GM23338 (cell line): Measurements from ENCODE around the gene ADAM15. TPM values are rescaled to one million over a fixed set of nuclear protein-coding genes. Genes with fewer than 3 reads are reported as not detected.

Experiments
- ATAC-seq: fragments of 200-7000 bp; cut with Tn5 transposase; 3 replicates; pipeline ENCODE4 v1.9.1; 2020
- DNase-seq: peaks from one replicate; pipeline ENCODE4 v3.0.0-alpha.2; 2015; ENCODE audit warnings: low spot score
- H2AFZ ChIP-seq: fragments of 200-600 bp; sonication (generic); 2 replicates; pipeline ENCODE4 v1.8.0; 2016; ENCODE audit warnings: antibody characterized with exemption, mild to moderate bottlenecking, moderate library complexity
- H3F3A ChIP-seq: fragments of 200-600 bp; sonication (generic); replicated peaks from 2 replicates; pipeline ENCODE4 v1.8.0; 2017; ENCODE audit warnings: antibody characterized with exemption, mixed run types, low read depth
- H3K27ac ChIP-seq: fragments of 200-600 bp; sonication (generic); 2 replicates; pipeline ENCODE4 v1.6.1; 2016; ENCODE audit warnings: low read depth
- H3K27me3 ChIP-seq: fragments of 200-600 bp; sonication (generic); 2 replicates; pipeline ENCODE4 v1.8.0; 2016; ENCODE audit warnings: mild to moderate bottlenecking, mixed run types, moderate library complexity; ENCODE audit not compliant: insufficient read depth
- H3K36me3 ChIP-seq: fragments of 200-600 bp; sonication (generic); 2 replicates; pipeline ENCODE4 v1.8.0; 2016; ENCODE audit warnings: mild to moderate bottlenecking; ENCODE audit not compliant: insufficient read depth
- H3K4me1 ChIP-seq: fragments of 200-600 bp; sonication (generic); 2 replicates; pipeline ENCODE4 v1.8.0; 2016; ENCODE audit warnings: mild to moderate bottlenecking, moderate library complexity; ENCODE audit not compliant: insufficient read depth
- H3K4me2 ChIP-seq: fragments of 200-600 bp; sonication (generic); 2 replicates; pipeline ENCODE4 v1.7.1; 2017; ENCODE audit warnings: mixed run types
- H3K4me3 ChIP-seq: fragments of 200-600 bp; sonication (generic); 2 replicates; pipeline ENCODE4 v1.6.1; 2016; ENCODE audit warnings: mixed run types
- H3K79me2 ChIP-seq: fragments of 200-600 bp; sonication (generic); replicated peaks from 2 replicates; pipeline ENCODE4 v1.8.0; 2017; ENCODE audit warnings: mild to moderate bottlenecking; ENCODE audit not compliant: insufficient read depth
- H3K9me2 ChIP-seq: fragments of 200-600 bp; sonication (generic); 2 replicates; pipeline ENCODE4 v1.8.0; 2017; ENCODE audit not compliant: insufficient read depth
- H4K20me1 ChIP-seq: fragments of 200-600 bp; sonication (generic); replicated peaks from 2 replicates; pipeline ENCODE4 v1.8.0; 2017; ENCODE audit warnings: mild to moderate bottlenecking; ENCODE audit not compliant: insufficient read depth
- H3K27ac Mint-ChIP-seq: 2 replicates; pipeline ENCODE4 v1.8.0; 2020; ENCODE audit warnings: inconsistent platforms, mild to moderate bottlenecking, moderate library complexity, mixed read lengths
- H3K27me3 Mint-ChIP-seq: 3 replicates; pipeline ENCODE4 v1.8.0; 2022; ENCODE audit warnings: low read depth, mild to moderate bottlenecking, moderate library complexity, mixed read lengths, inconsistent platforms; ENCODE audit not compliant: insufficient read depth, poor library complexity
- H3K36me3 Mint-ChIP-seq: 3 replicates; pipeline ENCODE4 v1.8.0; 2021; ENCODE audit warnings: low read depth, mild to moderate bottlenecking, inconsistent platforms, moderate library complexity, mixed read lengths
- H3K4me1 Mint-ChIP-seq: 3 replicates; pipeline ENCODE4 v1.8.0; 2020; ENCODE audit warnings: mild to moderate bottlenecking, inconsistent platforms, mixed read lengths
- H3K4me3 Mint-ChIP-seq: 3 replicates; pipeline ENCODE4 v1.8.0; 2021; ENCODE audit warnings: moderate library complexity, mild to moderate bottlenecking, inconsistent platforms, mixed read lengths
- H3K9me3 Mint-ChIP-seq: 3 replicates; pipeline ENCODE4 v1.8.0; 2020; ENCODE audit warnings: moderate library complexity, mild to moderate bottlenecking, inconsistent platforms, mixed read lengths
- CREB1 ChIP-seq: fragments of 250-450 bp; sonication (Bioruptor Pico); IDR thresholded peaks from 2 replicates; pipeline ENCODE4 v1.5.0; 2020; ENCODE audit warnings: low read depth, mild to moderate bottlenecking, moderate library complexity
- ETS1 ChIP-seq: IDR thresholded peaks from 2 replicates; pipeline ENCODE4 v1.6.1; 2016; ENCODE audit warnings: antibody characterized with exemption
- EZH2 ChIP-seq: fragments of 200-600 bp; sonication (generic); IDR thresholded peaks from one replicate; pipeline ENCODE4 v1.8.0; 2017; ENCODE audit warnings: antibody characterized with exemption, mild to moderate bottlenecking, low read depth; ENCODE audit not compliant: unreplicated experiment
- JUNB ChIP-seq: IDR thresholded peaks from one replicate; pipeline ENCODE4 v1.6.1; 2016; ENCODE audit warnings: antibody characterized with exemption; ENCODE audit not compliant: unreplicated experiment
- NANOG ChIP-seq: IDR thresholded peaks from 2 replicates; pipeline ENCODE4 v1.6.1; 2016; ENCODE audit warnings: antibody characterized with exemption, borderline replicate concordance
- POLR2AphosphoS5 ChIP-seq: IDR thresholded peaks from 2 replicates; pipeline ENCODE4 v1.6.1; 2016; ENCODE audit warnings: antibody characterized with exemption, low read depth
- REST ChIP-seq: IDR thresholded peaks from one replicate; pipeline ENCODE4 v1.6.1; 2018; ENCODE audit warnings: antibody characterized with exemption; ENCODE audit not compliant: unreplicated experiment
- STAT1 ChIP-seq: IDR thresholded peaks from one replicate; pipeline ENCODE4 v1.6.1; 2016; ENCODE audit warnings: antibody characterized with exemption; ENCODE audit not compliant: unreplicated experiment
- ZNF114 ChIP-seq: fragments of 250-450 bp; sonication (Bioruptor Pico); IDR thresholded peaks from 2 replicates; pipeline ENCODE4 v1.5.0; 2020; ENCODE audit warnings: mild to moderate bottlenecking, moderate library complexity
- ZNF331 ChIP-seq: fragments of 250-450 bp; sonication (Bioruptor Pico); IDR thresholded peaks from 2 replicates; pipeline ENCODE4 v1.5.0; 2020; ENCODE audit warnings: low read depth, mild to moderate bottlenecking, moderate library complexity
- polyA plus RNA-seq: library from polyadenylated mRNA; unstranded; fragments of >200 nt; fragmentation: Nextera tagmentation; extraction: Ambion mirVana; gene quantifications from 2 replicates; pipeline ENCODE4 v1.2.1, GENCODE V29; 2016
- total RNA-seq: library from RNA; depleted of rRNA; stranded (reverse); fragments of >200 nt; shearing (Covaris generic); gene quantifications from 2 replicates; pipeline ENCODE4 v1.2.3, GENCODE V29; 2014
- TF ChIP-seq, protein P1 (sequence below), 2 experiments: fragments of 200-600 bp in 1 of 2; sonication (generic) in 1 of 2; conservative IDR thresholded peaks; 2 replicates each; pipeline versions ENCODE4 v1.5.1 to v1.6.1; 2016 to 2017; ENCODE audit warnings: antibody characterized with exemption in 2 of 2, low read depth in 2 of 2, mild to moderate bottlenecking in 2 of 2, moderate library complexity in 1 of 2

Gene ADAM15
- total and polyA plus RNA-seq, 2 experiments from 2014 or later = 24.2 to 31.1 TPM

GRCh38 chr1:155011004-155011416 lies 40.1 kb upstream of the ADAM15 start:
- Mint-ChIP-seq H3K27ac (no peak overlapping the region), H3K9me3 (no peaks in the 10 kb centered on the region), H3K36me3 (peaks cover 27% of the 10 kb centered on the region), H3K4me3 (no peak overlapping the region), H3K4me1 (peaks cover 61% of the 10 kb centered on the region), H3K27me3 (peaks cover 19% of the 10 kb centered on the region)
- no peak overlapping the region for H3K27ac ChIP-seq
- no peak for ATAC-seq
- H3K27me3 ChIP-seq = no peaks in the 10 kb centered on the region
- 0 out of 2 replicates have a peak, but pooled peaks cover 3% of the 10 kb centered on the region for H3F3A ChIP-seq
- H3K4me3 ChIP-seq = no peak overlapping the region
- peaks cover 7% of the 10 kb centered on the region for H4K20me1 ChIP-seq
- no peak overlapping the region for H3K4me2 ChIP-seq
- no peak for TF ChIP-seq CREB1 (CRISPR knock-in tag)
- no peak for TF ChIP-seq NANOG
- no peak for TF ChIP-seq STAT1
- no peak for TF ChIP-seq ETS1
- no peak for TF ChIP-seq ZNF331 (CRISPR knock-in tag)
- TF ChIP-seq, protein P1, sequence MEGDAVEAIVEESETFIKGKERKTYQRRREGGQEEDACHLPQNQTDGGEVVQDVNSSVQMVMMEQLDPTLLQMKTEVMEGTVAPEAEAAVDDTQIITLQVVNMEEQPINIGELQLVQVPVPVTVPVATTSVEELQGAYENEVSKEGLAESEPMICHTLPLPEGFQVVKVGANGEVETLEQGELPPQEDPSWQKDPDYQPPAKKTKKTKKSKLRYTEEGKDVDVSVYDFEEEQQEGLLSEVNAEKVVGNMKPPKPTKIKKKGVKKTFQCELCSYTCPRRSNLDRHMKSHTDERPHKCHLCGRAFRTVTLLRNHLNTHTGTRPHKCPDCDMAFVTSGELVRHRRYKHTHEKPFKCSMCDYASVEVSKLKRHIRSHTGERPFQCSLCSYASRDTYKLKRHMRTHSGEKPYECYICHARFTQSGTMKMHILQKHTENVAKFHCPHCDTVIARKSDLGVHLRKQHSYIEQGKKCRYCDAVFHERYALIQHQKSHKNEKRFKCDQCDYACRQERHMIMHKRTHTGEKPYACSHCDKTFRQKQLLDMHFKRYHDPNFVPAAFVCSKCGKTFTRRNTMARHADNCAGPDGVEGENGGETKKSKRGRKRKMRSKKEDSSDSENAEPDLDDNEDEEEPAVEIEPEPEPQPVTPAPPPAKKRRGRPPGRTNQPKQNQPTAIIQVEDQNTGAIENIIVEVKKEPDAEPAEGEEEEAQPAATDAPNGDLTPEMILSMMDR (conservative IDR thresholded peaks at IDR 0.05; ENCODE audit: low read depth in 2 of 2) = no peak
- no peak for TF ChIP-seq ZNF114
- no peak for TF ChIP-seq JUNB
- H3K9me2 ChIP-seq = no peaks in the 10 kb centered on the region
- no peaks in the 10 kb centered on the region for H3K36me3 ChIP-seq
- DNase-seq = no peak
- H3K79me2 ChIP-seq = peaks cover 30% of the 10 kb centered on the region
- H2AFZ ChIP-seq = no peak overlapping the region
- H3K4me1 ChIP-seq = peaks cover 40% of the 10 kb centered on the region

GRCh38 chr1:155011437-155012025 lies 39.6 kb upstream of the ADAM15 start:
- ATAC-seq = no peak
- Histone ChIP-seq H3K27ac (no peak overlapping the region), H3K36me3 (no peaks in the 10 kb centered on the region), H4K20me1 (peaks cover 7% of the 10 kb centered on the region), H2AFZ (no peak overlapping the region), H3K4me3 (no peak overlapping the region), H3K9me2 (no peaks in the 10 kb centered on the region), H3F3A (0 out of 2 replicates have a peak, but pooled peaks cover 3% of the 10 kb centered on the region), H3K27me3 (no peaks in the 10 kb centered on the region), H3K4me2 (no peak overlapping the region), H3K4me1 (peaks cover 43% of the 10 kb centered on the region), H3K79me2 (peaks cover 25% of the 10 kb centered on the region)
- Mint-ChIP-seq H3K4me3 (no peak overlapping the region; the same call in 2 of the 3 replicates), H3K27me3 (peaks cover 22% of the 10 kb centered on the region), H3K27ac (peak overlapping the region; percentile 92; the same call in 1 of the 2 replicates), H3K4me1 (peaks cover 58% of the 10 kb centered on the region), H3K36me3 (peaks cover 29% of the 10 kb centered on the region), H3K9me3 (no peaks in the 10 kb centered on the region)
- DNase-seq = no peak
- TF ChIP-seq ETS1 = no peak
- TF ChIP-seq REST = no peak
- no peak for TF ChIP-seq POLR2AphosphoS5
- TF ChIP-seq ZNF331 (CRISPR knock-in tag) = no peak
- TF ChIP-seq CREB1 (CRISPR knock-in tag) = no peak
- TF ChIP-seq, protein P1 (conservative IDR thresholded peaks at IDR 0.05; ENCODE audit: low read depth in 2 of 2) = no peak
- TF ChIP-seq EZH2 = no peak
- TF ChIP-seq ZNF114 = no peak
- TF ChIP-seq NANOG = no peak
